Heart left ventricle (tissue), 16 donors: ENCODE data around the gene INSYN1. TPM values are rescaled to one million over a fixed set of nuclear protein-coding genes. Genes with fewer than 3 reads are reported as not detected.

Experiments
- ATAC-seq, 4 donors: fragments of 200-7000 bp; cut with Tn5 transposase; one replicate each; pipeline ENCODE4 v1.9.1; 2020 to 2022; ENCODE audit warnings: moderate library complexity in 4 of 4, mild to moderate bottlenecking in 3 of 4, moderate number of reproducible peaks in 1 of 4
- DNase-seq, 5 donors: peaks; one replicate each; pipeline ENCODE4 v3.0.0-alpha.2; 2020
- H3K27ac ChIP-seq, 12 donors: fragments of 200-600 bp; sonication (generic) in 4 of 12; one replicate each; pipeline versions ENCODE4 v1.5.0 to v1.8.0; 2016 to 2022; ENCODE audit warnings: mild to moderate bottlenecking in 2 of 12
- H3K27me3 ChIP-seq, 9 donors: fragments of 200-600 bp; sonication (generic) in 2 of 9; one replicate each; pipeline versions ENCODE4 v1.5.1 to v1.8.0; 2016 to 2022; ENCODE audit warnings: mild to moderate bottlenecking in 3 of 9
- H3K36me3 ChIP-seq, 9 donors: fragments of 200-600 bp; sonication (generic) in 2 of 9; one replicate each; pipeline versions ENCODE4 v1.5.0 to v1.8.0; 2018 to 2022; ENCODE audit warnings: mild to moderate bottlenecking in 2 of 9
- H3K4me1 ChIP-seq, 12 donors: fragments of 200-600 bp; sonication (generic) in 4 of 12; one replicate each; pipeline versions ENCODE4 v1.5.0 to v1.8.0; 2016 to 2022; ENCODE audit warnings: mild to moderate bottlenecking in 3 of 12
- H3K4me3 ChIP-seq, 12 donors: fragments of 200-600 bp; sonication (generic) in 4 of 12; one replicate each; pipeline versions ENCODE4 v1.5.0 to v1.8.0; 2017 to 2022; ENCODE audit warnings: mild to moderate bottlenecking in 9 of 12, moderate library complexity in 4 of 12
- H3K9me3 ChIP-seq, 12 donors: fragments of 200-600 bp; sonication (generic) in 4 of 12; one replicate each; pipeline versions ENCODE4 v1.5.0 to v1.8.0; 2016 to 2022; ENCODE audit warnings: mild to moderate bottlenecking in 1 of 12
- CTCF ChIP-seq, 12 donors: fragments of 200-600 bp; sonication (generic) in 4 of 12; IDR thresholded peaks; one replicate each; pipeline versions ENCODE4 v1.5.0 to v1.8.0; 2018 to 2022; ENCODE audit warnings: antibody characterized with exemption in 12 of 12, mild to moderate bottlenecking in 5 of 12
- POLR2A ChIP-seq, 2 donors: fragments of 450-650 bp; IDR thresholded peaks; one replicate each; pipeline ENCODE4 v1.6.1; 2017; ENCODE audit warnings: antibody characterized with exemption in 2 of 2, mild to moderate bottlenecking in 2 of 2, moderate library complexity in 2 of 2
- WGBS, 4 donors: extraction: QIAGEN DNeasy Blood & Tissue Kit in 2 of 4; methylation state at CpG; one replicate each; pipeline versions ENCODE4 v1.1.5 to v1.1.7; 2013 to 2018; 5-methylcytosine and 5-hydroxymethylcytosine counted together
- intact Hi-C, 10 donors: fragments of 100-400 bp; cut with DNase I; formaldehyde crosslinking; loops; one replicate each; pipeline versions ENCODE4 v1.11.1 to v1.14.2; 2022
- polyA plus RNA-seq, 2 donors: library from polyadenylated mRNA; stranded (reverse); fragments of 200-250 nt; gene quantifications; one replicate each; pipeline ENCODE4 v1.2.3, GENCODE V29; 2013
- total RNA-seq, 9 donors: library from RNA; depleted of rRNA in 2 of 9; stranded (reverse); fragments of >200 nt in 2 of 9; fragmentation: NEBNext Ultra II Directional in 3 of 9; extraction: Animal tissue kit (Norgen Biotek cat#: 25700) in 3 of 9; gene quantifications; one replicate each; pipeline versions ENCODE4 v1.1.0 to v1.2.4, GENCODE V29; 2016 to 2023
- donor health status: ischemic (EF 13 %, LVEDD 7.1; RV severe dilation, severe dysfunction).
- donor health status: healthy with polysubstance abuse.
- donor health status: DM: no; HTN: yes; CAD: no.
- donor health status: DM: no; HTN: no; CAD: no.
- donor health status: ischemic (EF 25% LVEDD 6.9; RV normal size, moderate dysfunction).
- donor health status: ischemic (EF 25% LVEDD 5.7; RV mildly dilated, moderate dysfunction).
- donor health status: healthy.
- donor health status: DM: yes; HTN: yes; CAD: no.
- donor health status: ischemic (EF 35%, LVEDD 5.7; RV mildly dilated, moderate dysfunction).
- donor health status: nonischemic (EF 11% LVEDD 7.7; RV severe dilation, severe dysfunction).
- donor health status: DM: yes; HTN: yes; CAD: no.
- donor health status: PGD.
- donor health status: ischemic (EF 29% LVEDD 5.4; RV normal size, mild dysfunction).
- donor health status: nonischemic (EF 23%, LVEDD 6.1; RV moderate dilation, normal function).

Gene INSYN1
- total and polyA plus RNA-seq, 11 donors = 51.5 to 182 (median 107) TPM

GRCh38 chr15:73691396-73691795 lies 61.8 kb downstream of the INSYN1 start:
- H3K4me3 ChIP-seq = no peak overlapping the region
- H3K27me3 ChIP-seq = peaks cover 0 to 6% (median 0%) of the 10 kb centered on the region in 9 donors
- ATAC-seq = peak; percentile 76 to 84 (median 80)
- H3K9me3 ChIP-seq = no peaks in the 10 kb centered on the region
- H3K27ac ChIP-seq = peak overlapping the region in 7 of 12 donors; percentile 10 to 44 (median 29)
- intact Hi-C loops = loop anchor here in 1 of 10 donors (10.0 kb wide), 1 partner anchor 57 kb away; the partner anchor contains the start of gene NPTN
- no peaks in the 10 kb centered on the region for H3K36me3 ChIP-seq
- DNase-seq = peak; percentile 60 to 81 (median 72)
- H3K4me1 ChIP-seq = peaks cover 2 to 81% (median 63%) of the 10 kb centered on the region in 12 donors
- WGBS, 4 donors = 39 to 53% (median 42%) methylated on average over 6 of the region's 6 CpGs
- TF ChIP-seq POLR2A (IDR thresholded peaks at IDR 0.05) = no peak
- TF ChIP-seq CTCF (IDR thresholded peaks at IDR 0.05) = peak in 9 of 12 donors; percentile 8 to 52 (median 31)

- H3K27me3 ChIP-seq = peaks cover 0 to 8% (median 0%) of the 10 kb centered on the region in 9 donors
- DNase-seq = no peak
- intact Hi-C loops = loop anchor here in 1 of 10 donors (10.0 kb wide), 1 partner anchor 54 kb away; the partner anchor contains the start of gene NPTN
- ATAC-seq = no peak
- WGBS, 4 donors = 81 to 89% (median 86%) methylated on average over 6 of the region's 6 CpGs
- peak overlapping the region in 1 of 12 donors; percentile 2 for H3K27ac ChIP-seq
- no peak overlapping the region for H3K4me3 ChIP-seq
- H3K9me3 ChIP-seq = no peaks in the 10 kb centered on the region
- H3K36me3 ChIP-seq = no peaks in the 10 kb centered on the region
- no peak for TF ChIP-seq CTCF (IDR thresholded peaks at IDR 0.05)
- no peak for TF ChIP-seq POLR2A (IDR thresholded peaks at IDR 0.05)
- H3K4me1 ChIP-seq = peaks cover 2 to 74% (median 53%) of the 10 kb centered on the region in 12 donors
These were observed 64.7 kb downstream of the INSYN1 start for GRCh38 chr15:73688455-73688854.

- Histone ChIP-seq H3K9me3 (no peaks in the 10 kb centered on the region), H3K36me3 (no peaks in the 10 kb centered on the region), H3K4me3 (no peak overlapping the region), H3K27me3 (peaks cover 0 to 12% (median 0%) of the 10 kb centered on the region in 9 donors), H3K27ac (peak overlapping the region in 1 of 12 donors; percentile 93), H3K4me1 (peaks cover 2 to 74% (median 53%) of the 10 kb centered on the region in 12 donors)
- ATAC-seq (no peak), DNase-seq (no peak)
- 97 to 100% (median 99%) methylated on average over 2 of the region's 2 CpGs for WGBS, 4 donors
- intact Hi-C loops = loop anchor here in 1 of 10 donors (10.0 kb wide), 1 partner anchor 53 kb away; the partner anchor contains the start of gene NPTN
- no peak for TF ChIP-seq CTCF (IDR thresholded peaks at IDR 0.05)
- no peak for TF ChIP-seq POLR2A (IDR thresholded peaks at IDR 0.05)
These were observed 65.8 kb downstream of the INSYN1 start for GRCh38 chr15:73687351-73687750.

- H3K9me3 ChIP-seq = no peaks in the 10 kb centered on the region
- TF ChIP-seq CTCF (IDR thresholded peaks at IDR 0.05) = no peak
- no peak for DNase-seq
- peaks cover 2 to 69% (median 49%) of the 10 kb centered on the region in 12 donors for H3K4me1 ChIP-seq
- ATAC-seq = peak in 3 of 4 donors; percentile 0 to 29 (median 9)
- peak overlapping the region in 1 of 12 donors; percentile 0 for H3K4me3 ChIP-seq
- no peaks in the 10 kb centered on the region for H3K36me3 ChIP-seq
- WGBS, 4 donors = 9 to 59% (median 57%) methylated on average over 2 to 4 of the region's 4 CpGs
- H3K27ac ChIP-seq = peak overlapping the region in 3 of 12 donors; percentile 64 to 93 (median 86)
- intact Hi-C loops = loop anchor here in 1 of 10 donors (10.0 kb wide), 1 partner anchor 52 kb away; the partner anchor contains the start of gene NPTN
- H3K27me3 ChIP-seq = peaks cover 0 to 12% (median 0%) of the 10 kb centered on the region in 9 donors
These were observed 66.3 kb downstream of the INSYN1 start for GRCh38 chr15:73686781-73687256.
